Activated T-helper 17 cell treated with anti-CD3 and anti-CD28 coated beads, Interleukin-2, amount 50 U/mL, for 72 hours (primary cell): ENCODE results near the gene HEATR9. TPM values are rescaled to one million over a fixed set of nuclear protein-coding genes. Genes with fewer than 3 reads are reported as not detected.
A peak's percentile ranks its signal among the peaks of the same experiment; 100 is the strongest.

Experiments
- ATAC-seq: fragments of 150-1000 bp; cut with Tn5 transposase; replicated peaks from 2 replicates; pipeline ENCODE4 v1.10.0; 2021; ENCODE audit warnings: mild to moderate bottlenecking, moderate library complexity
- H3K27ac Mint-ChIP-seq: one replicate; pipeline ENCODE4 v1.8.0; 2022; ENCODE audit warnings: mixed read lengths
- H3K27me3 Mint-ChIP-seq: one replicate; pipeline ENCODE4 v1.8.0; 2022; ENCODE audit warnings: mixed read lengths
- H3K36me3 Mint-ChIP-seq: one replicate; pipeline ENCODE4 v1.8.0; 2022; ENCODE audit warnings: low read depth, mild to moderate bottlenecking, mixed read lengths
- H3K4me1 Mint-ChIP-seq: one replicate; pipeline ENCODE4 v1.8.0; 2022; ENCODE audit warnings: mixed read lengths
- H3K4me3 Mint-ChIP-seq: one replicate; pipeline ENCODE4 v1.8.0; 2022; ENCODE audit warnings: mild to moderate bottlenecking, mixed read lengths
- H3K9me3 Mint-ChIP-seq: one replicate; pipeline ENCODE4 v1.8.0; 2022; ENCODE audit warnings: mixed read lengths
- total RNA-seq, 2 donors: library from RNA; stranded (reverse); gene quantifications; one replicate each; pipeline ENCODE4 v1.2.3, GENCODE V29; 2022

HEATR9 gene
- total RNA-seq, 2 donors from 2014 or later = 0.24 TPM; not detected in 1

DNA sequence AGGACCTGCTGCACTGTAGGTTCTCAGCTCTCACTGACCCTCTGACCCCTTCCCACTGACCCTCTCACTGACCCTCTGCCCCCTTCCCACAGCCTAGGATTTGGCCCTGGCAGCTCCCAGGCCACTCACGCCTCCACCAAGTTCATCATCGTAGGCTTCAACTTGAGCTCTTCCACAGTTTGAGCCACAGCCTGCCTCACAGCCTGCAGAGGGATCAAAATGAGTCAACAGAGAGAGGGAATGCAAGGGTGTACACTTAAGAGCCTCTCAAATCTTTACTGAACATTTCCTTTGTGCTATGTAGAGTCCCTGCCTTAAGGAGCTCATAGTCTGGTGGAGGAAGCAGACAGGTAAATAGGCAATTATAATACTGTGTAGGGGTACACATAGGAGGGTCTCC is 12.1 kb downstream of the HEATR9 start:
- no peaks in the 10 kb centered on the region for H3K27me3 Mint-ChIP-seq
- no peak overlapping the region for H3K4me3 Mint-ChIP-seq
- peaks cover 16% of the 10 kb centered on the region for H3K36me3 Mint-ChIP-seq
- ATAC-seq = peak; percentile 83
- no peaks in the 10 kb centered on the region for H3K9me3 Mint-ChIP-seq
- H3K27ac Mint-ChIP-seq = peak overlapping the region; percentile 40
- peaks cover 5% of the 10 kb centered on the region for H3K4me1 Mint-ChIP-seq

DNA sequence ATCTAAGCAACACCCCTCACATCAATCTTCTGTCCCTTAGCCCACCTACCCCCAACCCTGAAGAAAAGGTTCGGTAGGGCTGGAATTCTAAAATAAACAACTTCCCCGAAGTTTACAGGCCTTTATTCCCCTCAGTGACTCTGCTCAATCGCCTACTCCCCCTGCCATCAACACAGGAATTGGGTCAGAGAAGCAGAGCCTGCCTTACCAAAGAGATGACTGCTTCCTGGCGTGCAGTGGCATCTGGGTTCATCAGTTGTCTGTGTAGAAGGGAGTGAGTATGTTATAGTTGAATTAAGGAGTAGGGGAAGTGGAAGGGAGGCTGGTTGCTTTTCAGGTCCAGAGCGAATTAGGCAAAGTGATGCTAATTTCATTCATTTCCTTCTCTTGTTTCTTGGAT is 12.7 kb downstream of the HEATR9 start:
- Mint-ChIP-seq H3K36me3 (peaks cover 23% of the 10 kb centered on the region), H3K9me3 (no peaks in the 10 kb centered on the region), H3K4me3 (no peak overlapping the region), H3K27me3 (no peaks in the 10 kb centered on the region), H3K4me1 (peaks cover 10% of the 10 kb centered on the region), H3K27ac (no peak overlapping the region)
- no peak for ATAC-seq

DNA sequence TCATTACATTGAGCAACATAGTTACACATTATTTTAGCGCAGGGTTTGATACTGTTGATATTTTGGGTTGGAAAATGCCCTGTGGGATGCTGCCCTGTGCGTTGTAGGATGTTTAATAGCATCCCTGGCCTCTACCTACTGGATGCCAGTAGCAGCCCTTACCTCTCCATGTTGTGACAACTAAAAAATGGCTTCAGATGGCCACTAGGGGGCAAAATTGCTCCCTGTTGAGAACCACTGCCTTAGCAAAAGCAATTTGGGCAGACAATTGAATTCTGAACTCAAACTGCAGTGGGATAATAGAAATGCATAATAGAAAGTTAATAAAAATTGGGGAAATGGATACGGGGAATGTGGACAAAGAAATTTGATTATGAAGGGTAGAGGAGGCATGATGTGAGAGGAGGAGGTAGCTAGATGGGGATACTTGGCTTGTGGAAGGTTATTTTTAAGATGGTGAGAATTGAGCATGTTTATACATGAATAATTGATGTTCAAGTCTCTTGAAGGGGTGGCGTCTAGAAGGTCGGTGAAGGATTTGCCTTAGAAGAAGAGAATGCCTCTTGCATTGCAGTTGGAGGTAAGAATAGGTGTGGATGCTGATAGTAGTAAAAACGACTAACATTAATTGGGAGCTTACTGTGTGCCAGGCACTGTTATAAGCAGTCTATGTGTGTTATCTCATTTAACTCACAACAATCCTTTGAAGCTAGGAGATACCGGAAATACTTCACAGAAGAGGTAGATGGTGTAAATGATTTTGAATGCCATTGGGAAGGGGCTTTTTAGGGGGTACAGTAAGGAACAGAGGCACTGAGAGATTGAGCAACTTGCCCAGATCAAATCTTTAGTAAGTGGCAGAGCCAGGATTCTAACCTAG is 19.0 kb downstream of the HEATR9 start:
- H3K27ac Mint-ChIP-seq = peak overlapping the region; percentile 13
- peaks cover 11% of the 10 kb centered on the region for H3K4me1 Mint-ChIP-seq
- no peaks in the 10 kb centered on the region for H3K27me3 Mint-ChIP-seq
- no peaks in the 10 kb centered on the region for H3K9me3 Mint-ChIP-seq
- H3K4me3 Mint-ChIP-seq = no peak overlapping the region
- peak; percentile 81 for ATAC-seq
- H3K36me3 Mint-ChIP-seq = peaks cover 83% of the 10 kb centered on the region

DNA sequence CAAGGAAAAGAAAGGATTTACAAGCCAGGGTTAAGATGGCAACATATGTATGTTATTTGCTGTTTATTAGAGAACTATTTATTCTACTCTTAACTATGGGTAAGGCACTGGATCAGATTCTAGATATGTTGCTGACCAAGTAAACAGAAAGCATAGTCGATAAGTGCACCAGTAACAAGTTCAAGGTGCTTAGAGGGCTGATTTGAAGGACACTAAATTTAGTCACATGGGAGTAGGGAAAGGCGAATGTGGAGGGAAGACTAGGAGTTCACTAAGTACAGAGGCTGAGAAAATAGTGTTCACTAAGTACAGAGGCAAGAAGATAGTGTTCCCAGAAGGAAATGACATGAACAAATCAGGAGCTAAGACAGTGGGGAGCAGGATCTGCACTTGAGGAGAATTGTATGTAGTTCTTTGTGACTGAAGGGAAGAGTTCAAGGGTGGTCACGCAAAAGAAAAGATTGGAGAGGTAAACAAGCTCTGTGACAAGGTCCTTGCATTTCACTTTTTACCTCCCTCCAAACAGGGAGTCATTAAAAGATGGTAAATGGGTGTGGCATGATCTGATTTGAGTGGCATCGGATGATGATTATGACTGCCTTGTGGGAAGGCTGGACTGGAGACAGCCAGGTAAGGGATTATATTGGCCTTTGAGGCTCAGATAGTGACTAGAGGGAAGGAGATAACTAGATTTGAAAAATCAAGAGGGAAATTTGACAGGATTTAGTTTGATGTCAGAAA is 20.9 kb downstream of the HEATR9 start:
- no peak overlapping the region for H3K4me3 Mint-ChIP-seq

DNA sequence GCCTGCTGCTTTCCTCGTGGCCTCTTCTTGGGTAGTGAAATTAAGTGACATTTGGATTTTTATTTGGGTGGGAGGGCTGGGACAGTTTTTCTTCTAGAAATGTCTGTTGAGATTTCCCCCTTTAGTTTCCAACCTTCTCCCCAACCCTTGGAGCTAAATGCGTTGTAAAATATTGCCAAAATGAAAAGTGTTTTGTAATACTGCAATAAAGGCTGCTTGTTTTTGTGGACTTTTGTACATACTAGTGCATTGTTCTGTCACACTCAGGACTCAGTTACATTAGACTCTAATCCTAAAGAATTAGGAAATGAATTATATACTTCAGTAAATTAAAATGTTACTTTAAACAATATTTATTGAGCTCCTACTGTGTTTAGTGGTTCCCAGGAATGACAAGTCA is 21.7 kb downstream of the HEATR9 start:
- peaks cover 94% of the 10 kb centered on the region for H3K36me3 Mint-ChIP-seq
- peak overlapping the region; percentile 20 for H3K27ac Mint-ChIP-seq
- no peak overlapping the region for H3K4me3 Mint-ChIP-seq
- peaks cover 15% of the 10 kb centered on the region for H3K4me1 Mint-ChIP-seq
- no peak for ATAC-seq
- no peaks in the 10 kb centered on the region for H3K27me3 Mint-ChIP-seq
- no peaks in the 10 kb centered on the region for H3K9me3 Mint-ChIP-seq

More for the DNA sequence above, 20.9 kb downstream of the HEATR9 start:
- peaks cover 93% of the 10 kb centered on the region for H3K36me3 Mint-ChIP-seq
- H3K27me3 Mint-ChIP-seq = no peaks in the 10 kb centered on the region
- H3K27ac Mint-ChIP-seq = no peak overlapping the region
- H3K9me3 Mint-ChIP-seq = no peaks in the 10 kb centered on the region
- ATAC-seq = no peak
- peaks cover 15% of the 10 kb centered on the region for H3K4me1 Mint-ChIP-seq

DNA sequence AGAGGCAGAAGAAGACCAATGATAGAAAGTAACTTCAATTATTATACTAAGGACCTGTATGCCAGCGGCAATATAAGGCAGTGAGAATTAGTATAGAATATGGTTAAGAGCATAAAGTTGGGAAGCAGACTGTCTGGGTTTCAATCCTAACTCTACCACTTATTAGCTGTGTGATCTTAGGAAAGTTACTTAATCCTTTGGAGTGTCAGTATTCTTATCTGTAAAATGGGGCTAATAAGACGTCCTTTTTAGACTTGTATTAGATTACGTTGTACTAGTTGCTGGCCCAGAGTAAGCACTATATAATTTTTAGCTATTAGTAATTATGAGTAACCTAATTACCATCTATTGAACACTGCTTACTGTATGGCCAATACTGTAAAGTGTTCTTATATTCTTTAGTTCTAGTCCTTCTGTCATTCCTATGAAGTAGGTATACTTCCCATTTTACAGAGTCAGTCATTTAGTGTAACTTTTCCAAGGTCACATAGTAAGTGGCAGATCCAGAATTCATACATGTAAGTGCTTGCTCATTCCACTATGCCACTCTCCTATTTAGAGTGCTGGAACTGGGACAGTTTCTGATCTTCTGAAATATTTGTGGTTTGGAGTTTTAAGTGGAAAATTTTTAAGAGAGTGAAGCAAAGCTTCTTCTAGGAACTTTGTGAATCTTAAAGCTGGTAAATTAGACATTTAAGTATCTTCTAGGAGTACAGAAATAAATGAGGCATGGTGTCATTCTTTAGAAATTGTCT is 22.5 kb downstream of the HEATR9 start:
- H3K4me1 Mint-ChIP-seq = peaks cover 12% of the 10 kb centered on the region
- H3K27me3 Mint-ChIP-seq = no peaks in the 10 kb centered on the region
- peak; percentile 13 for ATAC-seq
- no peak overlapping the region for H3K4me3 Mint-ChIP-seq
- peaks cover 97% of the 10 kb centered on the region for H3K36me3 Mint-ChIP-seq
- H3K9me3 Mint-ChIP-seq = no peaks in the 10 kb centered on the region
- peak overlapping the region; percentile 20 for H3K27ac Mint-ChIP-seq

DNA sequence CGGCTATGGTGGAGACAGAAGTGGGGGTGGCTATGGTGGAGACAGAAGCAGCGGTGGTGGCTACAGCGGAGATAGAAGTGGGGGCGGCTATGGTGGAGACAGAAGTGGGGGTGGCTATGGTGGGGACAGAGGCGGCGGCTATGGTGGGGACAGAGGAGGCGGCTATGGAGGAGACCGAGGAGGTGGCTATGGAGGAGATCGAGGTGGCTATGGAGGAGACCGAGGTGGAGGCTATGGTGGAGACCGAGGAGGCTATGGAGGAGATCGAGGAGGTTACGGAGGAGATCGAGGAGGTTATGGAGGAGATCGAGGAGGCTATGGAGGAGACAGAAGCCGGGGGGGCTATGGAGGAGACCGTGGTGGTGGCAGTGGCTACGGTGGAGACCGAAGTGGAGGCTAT is 24.1 kb downstream of the HEATR9 start:
- ATAC-seq = no peak
- Mint-ChIP-seq H3K27ac (no peak overlapping the region), H3K27me3 (no peaks in the 10 kb centered on the region), H3K4me3 (no peak overlapping the region), H3K36me3 (peaks cover 100% of the 10 kb centered on the region), H3K9me3 (no peaks in the 10 kb centered on the region), H3K4me1 (peaks cover 7% of the 10 kb centered on the region)

DNA sequence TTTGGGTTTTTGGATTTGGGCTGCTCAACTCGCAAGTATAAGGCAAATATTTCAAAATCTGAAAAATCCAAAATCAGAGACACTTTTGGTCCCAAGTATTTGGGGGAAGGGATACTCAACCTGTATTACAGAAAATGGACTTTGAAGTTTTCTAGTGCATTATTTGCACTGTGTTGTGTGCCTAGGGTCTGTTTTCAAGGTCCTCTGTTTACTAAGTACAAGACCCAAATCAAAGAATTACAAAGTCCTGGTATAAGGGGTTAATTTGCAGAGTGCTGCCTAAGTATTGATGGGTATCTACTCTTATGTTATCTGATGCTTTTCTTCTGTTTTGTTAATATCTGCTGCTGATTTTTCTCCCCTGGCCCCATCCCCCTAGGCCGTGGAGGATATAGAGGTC is 25.0 kb downstream of the HEATR9 start:
- Mint-ChIP-seq H3K4me3 (no peak overlapping the region), H3K4me1 (peaks cover 4% of the 10 kb centered on the region), H3K36me3 (peaks cover 98% of the 10 kb centered on the region), H3K27me3 (no peaks in the 10 kb centered on the region), H3K27ac (peak overlapping the region; percentile 30), H3K9me3 (no peaks in the 10 kb centered on the region)
- ATAC-seq = no peak

DNA sequence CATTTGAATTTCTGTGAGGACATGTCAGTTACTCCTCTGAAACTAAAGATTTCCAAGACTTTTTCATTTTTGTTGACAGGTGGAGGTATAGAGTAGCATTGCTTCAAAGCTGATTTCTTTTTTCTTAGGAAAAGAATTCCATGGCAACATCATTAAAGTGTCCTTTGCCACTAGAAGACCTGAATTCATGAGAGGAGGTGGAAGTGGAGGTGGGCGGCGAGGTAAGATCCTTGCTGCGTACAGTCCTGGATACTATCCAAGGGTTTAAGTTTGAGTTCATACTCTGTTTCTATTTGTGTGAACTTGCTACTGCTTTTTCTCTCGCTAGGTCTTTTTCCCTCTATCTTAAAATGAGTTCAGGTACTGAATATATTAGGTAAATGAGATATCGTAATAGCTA is 26.5 kb downstream of the HEATR9 start:
- ATAC-seq = no peak
- Mint-ChIP-seq H3K36me3 (peaks cover 98% of the 10 kb centered on the region), H3K4me3 (no peak overlapping the region), H3K4me1 (peaks cover 4% of the 10 kb centered on the region), H3K9me3 (no peaks in the 10 kb centered on the region), H3K27me3 (no peaks in the 10 kb centered on the region), H3K27ac (no peak overlapping the region)

DNA sequence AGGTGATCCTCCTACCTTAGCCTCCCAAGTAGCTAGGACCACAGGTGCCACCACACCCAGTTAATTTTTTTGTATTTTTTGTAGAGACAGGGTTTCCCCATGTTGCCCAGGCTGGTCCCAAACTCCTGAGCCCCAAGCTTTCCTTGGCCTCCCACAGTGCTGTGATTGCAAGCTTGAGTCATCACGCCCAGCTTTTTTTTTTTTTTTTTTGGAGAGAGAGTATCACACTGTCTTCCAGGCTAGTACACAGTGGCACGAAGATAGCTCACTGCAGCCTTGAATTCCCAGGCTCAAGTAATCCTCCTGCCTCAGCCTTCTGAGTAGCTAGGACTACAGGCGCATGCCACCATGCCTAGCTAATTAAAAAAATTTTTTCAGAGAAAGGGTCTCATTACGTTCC is 27.2 kb downstream of the HEATR9 start:
- Mint-ChIP-seq H3K9me3 (no peaks in the 10 kb centered on the region), H3K27ac (no peak overlapping the region), H3K36me3 (peaks cover 98% of the 10 kb centered on the region), H3K27me3 (no peaks in the 10 kb centered on the region), H3K4me3 (no peak overlapping the region), H3K4me1 (peaks cover 4% of the 10 kb centered on the region)
- no peak for ATAC-seq

DNA sequence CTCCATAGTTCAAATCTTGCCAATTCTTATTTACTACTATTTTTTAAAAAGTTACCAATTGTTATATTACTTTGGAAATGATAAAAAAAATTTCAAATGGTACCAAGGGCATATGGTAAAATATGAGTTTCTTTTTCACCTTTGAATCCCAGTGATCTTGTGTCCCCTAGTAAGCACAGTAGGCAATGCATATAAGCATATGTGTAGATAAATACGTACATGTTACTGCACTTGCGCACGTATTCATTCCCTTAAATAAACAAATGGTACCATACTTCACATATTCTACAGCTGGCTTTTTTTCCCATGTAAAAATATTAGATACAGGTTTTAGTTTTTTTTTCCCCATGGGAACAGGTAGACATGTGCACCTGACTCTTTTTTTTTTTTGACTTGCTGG is 27.6 kb downstream of the HEATR9 start:
- H3K27me3 Mint-ChIP-seq = no peaks in the 10 kb centered on the region
- H3K27ac Mint-ChIP-seq = peak overlapping the region; percentile 5
- no peak for ATAC-seq
- peaks cover 98% of the 10 kb centered on the region for H3K36me3 Mint-ChIP-seq
- no peak overlapping the region for H3K4me3 Mint-ChIP-seq
- no peaks in the 10 kb centered on the region for H3K9me3 Mint-ChIP-seq
- H3K4me1 Mint-ChIP-seq = peaks cover 4% of the 10 kb centered on the region

DNA sequence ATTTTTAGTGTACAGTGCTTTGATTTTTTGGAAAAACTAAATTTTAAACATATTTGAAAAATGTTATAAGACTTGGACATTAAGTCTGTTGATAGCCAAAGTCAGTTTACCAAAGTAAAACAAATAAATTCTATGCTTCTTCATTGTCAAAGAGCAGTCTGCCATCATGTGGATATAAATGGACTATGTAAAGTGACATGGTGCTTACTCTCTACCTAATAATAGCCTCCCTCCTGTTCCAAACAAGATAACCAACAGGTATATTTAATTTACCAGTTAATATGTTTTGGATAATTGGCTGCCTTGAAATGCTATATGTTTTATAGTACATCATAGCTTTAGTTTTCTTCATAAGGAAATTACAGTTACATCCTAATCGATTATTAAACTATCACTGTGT is 43.5 kb downstream of the HEATR9 start:
- Mint-ChIP-seq H3K27ac (no peak overlapping the region), H3K9me3 (no peaks in the 10 kb centered on the region), H3K36me3 (peaks cover 98% of the 10 kb centered on the region), H3K4me1 (peaks cover 7% of the 10 kb centered on the region), H3K27me3 (no peaks in the 10 kb centered on the region), H3K4me3 (no peak overlapping the region)
- no peak for ATAC-seq

DNA sequence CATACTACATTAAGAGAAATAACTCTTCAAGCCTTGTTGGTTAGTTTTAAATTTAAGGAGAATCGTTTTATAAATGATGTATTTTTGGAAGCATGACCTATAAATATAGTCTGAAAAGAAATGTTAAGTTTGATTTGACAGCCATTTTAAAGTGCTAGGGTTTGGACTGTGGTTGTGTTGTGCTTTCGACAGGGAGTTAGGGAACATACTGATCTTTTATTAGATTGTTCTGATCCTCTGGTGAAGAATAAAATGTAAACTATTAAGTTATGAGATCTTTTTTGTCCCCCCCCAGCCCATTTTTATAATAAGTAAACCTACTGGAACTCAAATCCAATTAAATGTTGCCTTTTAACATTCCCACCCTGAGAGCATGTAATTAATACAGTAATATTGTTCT is 47.4 kb downstream of the HEATR9 start:
- Mint-ChIP-seq H3K27me3 (no peaks in the 10 kb centered on the region), H3K4me1 (peaks cover 10% of the 10 kb centered on the region), H3K36me3 (peaks cover 100% of the 10 kb centered on the region), H3K27ac (no peak overlapping the region), H3K4me3 (no peak overlapping the region), H3K9me3 (no peaks in the 10 kb centered on the region)
- no peak for ATAC-seq

DNA sequence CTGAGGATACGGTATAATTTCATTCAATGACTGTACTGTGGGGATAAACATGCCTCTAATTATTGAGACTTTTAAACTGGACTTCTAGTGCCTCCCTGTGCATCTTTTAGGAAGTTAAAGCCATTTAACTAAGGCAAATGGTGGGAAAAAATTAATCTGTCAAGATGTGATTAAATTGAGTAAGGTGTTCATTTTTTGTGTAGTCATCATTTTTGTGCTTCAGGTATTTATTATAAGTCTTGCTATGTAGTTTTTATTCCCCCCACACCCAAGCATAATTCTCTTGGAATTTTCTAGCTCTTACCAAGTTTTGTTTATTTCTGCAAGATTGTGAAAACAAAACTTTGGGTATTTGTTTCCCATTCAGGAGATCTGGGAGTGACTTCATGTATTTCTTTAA is 49.2 kb downstream of the HEATR9 start:
- Mint-ChIP-seq H3K4me3 (no peak overlapping the region), H3K4me1 (peaks cover 16% of the 10 kb centered on the region), H3K9me3 (no peaks in the 10 kb centered on the region), H3K27ac (no peak overlapping the region), H3K27me3 (no peaks in the 10 kb centered on the region), H3K36me3 (peaks cover 100% of the 10 kb centered on the region)
- no peak for ATAC-seq
